Activated CD4-positive, alpha-beta T cell treated with anti-CD3 and anti-CD28 coated beads, Interleukin-2, amount 50 U/mL, for 4 hours (primary cell): ENCODE results near the gene MSMO1.

Source experiments
- DNase-seq, 2 experiments: peaks; one replicate each; pipeline ENCODE4 v3.0.0-alpha.2; 2020

Gene MSMO1

DNA sequence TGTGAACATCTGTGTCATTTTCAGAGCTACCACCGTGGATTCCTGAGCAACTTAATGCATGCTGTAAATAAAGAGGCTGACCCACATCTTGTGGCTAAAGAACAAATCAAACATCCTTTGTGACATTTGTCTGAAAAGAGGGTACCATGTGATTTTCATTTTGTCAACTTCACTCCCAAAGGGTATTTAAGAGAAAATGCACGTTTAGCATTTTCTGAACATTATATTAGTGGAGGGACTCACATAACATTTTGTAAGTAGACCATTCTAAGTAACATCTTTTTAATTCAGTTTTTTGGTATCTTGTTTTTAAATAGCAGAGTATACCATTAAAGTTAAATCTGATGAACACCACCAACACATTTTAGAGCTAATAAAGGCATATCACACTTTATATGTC lies 34.3 kb downstream of the MSMO1 start:
- no peak for DNase-seq

DNA sequence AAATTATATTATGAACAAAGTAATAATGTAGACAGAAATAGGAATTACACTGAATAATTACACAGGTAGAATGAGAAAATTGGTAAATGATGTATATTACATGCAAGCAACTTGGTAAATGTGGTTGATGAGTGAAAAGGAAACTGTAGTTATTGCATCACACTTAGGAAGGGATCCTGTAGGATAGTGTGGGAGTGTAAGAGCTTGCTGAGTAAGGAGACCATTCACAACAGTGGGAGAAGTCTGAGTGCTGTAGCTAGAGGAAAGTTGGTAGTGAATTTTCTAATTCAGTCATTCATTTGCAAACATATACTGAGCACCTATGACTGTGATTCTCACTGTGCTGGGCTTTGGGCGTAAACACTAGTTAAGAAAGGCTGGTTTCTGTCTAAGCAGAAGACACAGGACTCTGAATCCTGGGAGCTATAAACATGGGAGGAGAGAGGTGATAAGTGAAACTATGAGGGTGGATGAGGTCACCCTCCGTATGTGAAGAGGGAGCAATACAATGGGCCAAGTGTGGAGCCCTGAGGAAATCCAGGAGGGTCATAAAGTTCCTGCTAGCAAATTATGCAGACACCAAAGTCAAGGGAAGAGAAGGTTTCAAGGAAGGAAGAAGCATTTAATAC lies 37.1 kb downstream of the MSMO1 start:
- no peak for DNase-seq

DNA sequence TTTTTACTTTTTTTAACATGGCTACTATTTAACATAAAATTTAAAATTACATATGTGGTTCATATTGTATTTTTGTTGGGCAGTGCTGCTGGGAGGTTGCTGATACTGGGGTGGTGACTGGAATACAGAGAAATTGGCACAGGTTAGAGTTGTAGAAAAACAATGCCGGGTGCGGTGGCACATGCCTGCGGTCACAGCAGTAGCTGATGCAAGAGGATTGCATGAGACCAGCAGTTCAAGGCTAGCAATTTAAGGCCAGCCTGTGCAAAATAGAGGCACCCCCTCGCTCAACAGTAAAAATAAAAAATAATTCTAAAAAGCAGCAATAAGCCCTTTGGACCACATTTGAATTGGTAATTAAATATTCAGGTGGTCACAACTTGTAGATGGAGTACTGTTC lies 39.6 kb downstream of the MSMO1 start:
- no peak for DNase-seq

DNA sequence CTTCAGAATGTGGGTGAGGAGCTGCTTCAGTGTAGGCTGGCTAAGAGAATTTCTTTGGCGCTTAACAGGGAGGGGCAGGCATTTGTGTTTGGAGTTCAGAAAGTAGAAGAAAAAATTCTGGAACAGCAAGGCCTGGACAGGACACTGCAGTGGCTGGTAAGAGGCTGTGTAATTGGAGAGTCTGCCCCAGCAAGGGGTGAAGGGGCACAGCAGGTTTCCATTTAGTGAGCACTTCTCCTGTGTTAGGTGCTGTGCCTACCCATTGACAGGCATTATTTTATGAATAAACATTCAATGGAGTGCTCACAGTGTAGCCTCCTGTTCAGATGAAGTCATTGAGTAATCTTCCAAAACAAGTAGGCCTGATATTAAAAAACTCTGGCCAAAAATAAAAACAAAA lies 40.6 kb downstream of the MSMO1 start:
- DNase-seq = no peak

DNA sequence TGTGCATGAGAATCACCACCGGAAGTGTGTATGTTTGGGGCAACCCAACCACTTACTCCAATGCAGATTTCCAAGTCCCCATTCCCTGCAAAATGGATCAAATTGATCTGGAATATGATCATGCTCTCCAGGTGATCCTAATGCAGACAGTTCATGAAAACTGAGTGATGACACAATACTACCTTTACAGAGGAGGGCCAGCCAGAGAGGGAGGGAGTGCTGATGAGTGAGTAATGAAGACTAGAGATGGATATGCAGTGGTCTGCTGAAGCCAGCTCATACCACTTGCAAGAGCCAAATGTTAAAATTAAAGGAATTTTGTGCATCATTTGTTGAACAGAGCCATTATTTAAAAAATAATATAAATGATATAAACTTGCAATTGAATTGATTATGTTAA lies 41.1 kb downstream of the MSMO1 start:
- no peak for DNase-seq

DNA sequence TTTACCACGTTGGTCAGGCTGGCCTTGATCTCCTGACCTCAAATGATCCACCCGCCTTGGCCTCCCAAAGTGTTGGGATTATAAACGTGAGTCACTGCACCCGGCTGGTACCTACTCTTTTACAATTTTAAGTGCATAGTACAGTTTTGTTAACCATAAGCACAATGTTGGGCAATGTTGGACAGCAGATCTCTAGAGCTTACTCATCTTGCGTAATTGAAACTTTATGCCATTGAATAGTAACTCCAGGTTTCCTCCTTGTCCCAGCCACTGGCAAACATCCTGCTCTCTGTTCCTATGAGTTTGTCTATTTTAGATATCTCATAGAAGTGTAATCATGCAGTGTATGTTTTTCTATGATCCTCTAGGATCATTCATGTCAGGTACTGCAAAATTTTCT lies 42.1 kb downstream of the MSMO1 start:
- no peak for DNase-seq

DNA sequence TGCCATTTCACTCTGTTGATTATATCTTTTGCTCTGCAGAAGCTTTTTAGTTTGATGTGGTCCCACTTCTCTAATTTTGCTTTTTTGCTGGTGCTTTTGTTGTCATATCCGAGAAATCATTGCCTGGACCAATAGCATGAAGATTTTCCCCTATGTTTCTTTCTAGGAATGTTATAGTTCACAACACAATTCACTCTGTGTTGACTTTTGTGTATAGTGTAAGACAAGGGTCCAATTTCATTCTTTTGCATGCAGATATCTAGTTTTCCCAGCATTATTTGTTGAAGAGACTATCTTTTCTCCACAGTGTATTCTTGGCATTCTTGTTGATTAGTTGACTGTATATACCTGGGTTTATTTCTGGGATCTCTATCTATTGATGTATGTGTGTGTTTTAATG lies 43.1 kb downstream of the MSMO1 start:
- DNase-seq = no peak

DNA sequence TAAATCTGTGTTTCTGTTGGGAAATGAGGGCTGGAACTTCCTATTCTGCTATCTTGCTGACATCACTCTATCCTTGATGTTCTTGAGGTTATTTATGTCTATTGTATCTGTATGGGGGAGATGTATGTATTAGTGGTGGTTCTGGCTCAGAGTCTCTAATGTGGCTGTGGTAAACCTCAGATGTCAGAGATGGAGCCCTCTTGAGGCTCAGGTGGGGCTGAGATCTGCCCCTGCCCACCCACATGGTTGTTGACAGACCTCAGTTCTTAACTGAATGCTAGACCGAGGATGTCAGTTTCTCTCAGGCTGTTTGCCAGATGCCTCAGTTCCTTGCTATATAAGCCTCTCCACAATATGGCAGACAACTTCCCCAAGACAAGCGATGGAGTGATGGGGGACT lies 48.0 kb downstream of the MSMO1 start:
- no peak for DNase-seq

DNA sequence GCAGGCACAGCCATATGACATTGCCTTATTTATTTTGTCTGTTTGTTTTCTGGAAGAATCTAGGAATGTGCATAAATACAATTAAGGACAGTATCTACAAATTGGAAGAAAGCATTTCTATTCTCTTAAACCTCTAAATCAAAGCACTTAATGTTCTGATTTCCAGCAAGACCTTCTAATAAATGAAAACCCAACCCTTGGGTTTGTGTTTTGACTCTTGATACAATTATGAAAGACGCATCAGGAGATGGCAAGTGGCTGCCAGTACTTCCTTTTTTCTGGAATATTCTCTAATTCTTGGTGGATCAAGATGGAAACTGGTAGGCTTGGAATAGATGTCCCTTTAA lies 50.9 kb downstream of the MSMO1 start:
- no peak for DNase-seq

DNA sequence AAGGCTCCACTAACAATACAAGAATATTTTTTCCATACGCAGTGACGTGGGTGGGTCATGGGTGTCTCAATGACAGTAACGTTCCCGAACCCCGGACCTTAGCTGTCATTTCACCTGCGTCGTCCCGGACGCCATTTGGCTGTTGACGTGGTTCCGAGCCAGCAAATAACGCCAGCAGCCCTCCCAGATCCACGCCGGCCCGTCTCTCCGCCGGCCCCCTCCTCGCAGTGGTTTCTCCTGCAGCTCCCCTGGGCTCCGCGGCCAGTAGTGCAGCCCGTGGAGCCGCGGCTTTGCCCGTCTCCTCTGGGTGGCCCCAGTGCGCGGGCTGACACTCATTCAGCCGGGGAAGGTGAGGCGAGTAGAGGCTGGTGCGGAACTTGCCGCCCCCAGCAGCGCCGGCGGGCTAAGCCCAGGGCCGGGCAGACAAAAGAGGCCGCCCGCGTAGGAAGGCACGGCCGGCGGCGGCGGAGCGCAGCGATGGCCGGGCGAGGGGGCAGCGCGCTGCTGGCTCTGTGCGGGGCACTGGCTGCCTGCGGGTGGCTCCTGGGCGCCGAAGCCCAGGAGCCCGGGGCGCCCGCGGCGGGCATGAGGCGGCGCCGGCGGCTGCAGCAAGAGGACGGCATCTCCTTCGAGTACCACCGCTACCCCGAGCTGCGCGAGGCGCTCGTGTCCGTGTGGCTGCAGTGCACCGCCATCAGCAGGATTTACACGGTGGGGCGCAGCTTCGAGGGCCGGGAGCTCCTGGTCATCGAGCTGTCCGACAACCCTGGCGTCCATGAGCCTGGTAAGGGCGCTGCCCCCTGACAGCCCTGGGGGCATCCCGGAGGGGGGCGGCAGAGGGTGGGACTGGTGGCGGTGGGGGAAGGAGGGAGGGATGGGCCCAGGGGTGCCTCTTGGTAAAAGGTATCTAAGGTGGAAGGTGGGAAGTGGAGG lies 51.5 kb downstream of the MSMO1 start, which contains the start of gene CPE:
TSS of gene CPE (plus strand) at position 264 of the 933 bp plus-strand sequence. CDS start at position 478, 214 bp downstream.
- peak; percentile 20 to 36 for DNase-seq

DNA sequence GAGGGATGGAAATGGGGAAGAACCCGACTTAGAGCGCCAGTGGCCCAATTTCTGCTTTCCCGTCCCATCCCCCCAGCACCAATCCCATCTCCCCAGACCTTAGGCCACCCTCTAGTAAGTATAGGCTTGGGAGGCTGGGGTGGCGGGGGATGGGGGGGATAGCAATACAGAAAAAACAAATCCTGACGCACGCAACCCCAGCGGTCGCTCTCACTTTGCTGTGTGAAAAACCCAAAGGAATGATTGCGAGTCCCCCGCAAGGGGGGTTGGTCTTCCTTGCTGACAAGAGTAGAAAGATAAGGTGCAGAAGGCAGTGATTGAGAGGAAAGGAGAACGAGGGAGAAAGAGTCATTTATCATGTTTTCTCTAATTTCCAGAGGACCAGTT lies 52.2 kb downstream of the MSMO1 start:
- no peak for DNase-seq

DNA sequence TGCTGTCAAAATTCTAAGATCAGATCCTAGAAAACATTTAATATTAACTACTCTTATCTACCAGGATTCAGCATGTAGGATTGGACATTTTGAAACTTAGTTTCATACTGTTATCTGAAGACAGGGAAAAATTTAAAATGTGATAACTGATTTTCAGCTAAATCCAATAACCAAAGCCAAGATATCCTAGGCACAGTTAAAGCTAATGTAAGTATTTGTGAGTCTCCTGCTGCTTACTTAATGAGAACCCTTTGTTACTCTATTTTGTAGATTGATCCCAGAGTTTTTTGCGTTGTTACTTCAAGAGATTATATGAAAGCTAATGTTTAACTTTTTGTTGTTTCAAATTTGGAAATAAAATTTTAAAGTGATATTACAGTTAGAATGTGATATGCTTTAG lies 53.3 kb downstream of the MSMO1 start:
- DNase-seq = no peak

DNA sequence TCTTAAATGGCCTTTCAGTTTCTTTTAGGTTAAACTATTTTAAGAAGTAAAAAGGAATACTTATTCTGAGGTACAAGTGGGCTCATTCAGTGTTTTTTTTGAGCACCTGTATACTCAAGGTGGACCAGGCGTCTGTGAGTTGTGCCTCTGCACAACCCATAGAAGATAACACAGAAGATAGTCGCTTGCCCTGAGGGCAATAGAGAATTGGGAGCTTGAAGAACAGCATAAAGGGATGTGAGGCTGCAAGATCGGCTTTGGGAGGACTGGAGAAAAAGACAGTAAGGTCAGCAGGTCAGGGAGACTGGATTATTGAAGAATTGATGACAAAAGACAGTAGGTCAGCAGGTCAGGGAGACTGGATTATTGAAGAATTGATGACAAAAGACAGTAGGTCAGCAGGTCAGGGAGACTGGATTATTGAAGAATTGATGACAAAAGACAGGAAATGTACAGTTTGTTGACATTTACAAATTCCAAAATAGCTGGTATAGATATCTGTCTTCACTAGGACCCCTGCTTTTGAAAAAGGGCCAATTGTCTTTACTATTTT lies 54.4 kb downstream of the MSMO1 start:
- no peak for DNase-seq

DNA sequence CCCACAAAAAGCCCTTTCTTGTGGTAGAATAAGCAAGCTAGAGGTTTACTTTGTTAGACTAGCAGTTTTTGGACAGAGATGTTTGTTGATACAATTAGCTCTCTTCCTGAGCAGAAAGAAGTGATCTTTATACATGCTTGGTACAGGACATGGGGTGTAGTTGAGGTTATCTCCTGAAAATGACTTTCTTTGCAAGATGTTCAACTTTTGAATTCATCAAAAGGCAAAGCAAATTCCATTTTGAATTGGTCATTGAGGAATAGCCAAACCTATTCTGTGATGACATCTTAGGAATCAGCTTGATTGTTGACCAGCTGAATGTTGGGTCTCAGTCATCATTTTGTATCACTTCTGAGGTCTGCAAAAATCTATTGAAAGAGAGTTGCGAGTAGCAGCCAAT lies 55.2 kb downstream of the MSMO1 start:
- DNase-seq = no peak

DNA sequence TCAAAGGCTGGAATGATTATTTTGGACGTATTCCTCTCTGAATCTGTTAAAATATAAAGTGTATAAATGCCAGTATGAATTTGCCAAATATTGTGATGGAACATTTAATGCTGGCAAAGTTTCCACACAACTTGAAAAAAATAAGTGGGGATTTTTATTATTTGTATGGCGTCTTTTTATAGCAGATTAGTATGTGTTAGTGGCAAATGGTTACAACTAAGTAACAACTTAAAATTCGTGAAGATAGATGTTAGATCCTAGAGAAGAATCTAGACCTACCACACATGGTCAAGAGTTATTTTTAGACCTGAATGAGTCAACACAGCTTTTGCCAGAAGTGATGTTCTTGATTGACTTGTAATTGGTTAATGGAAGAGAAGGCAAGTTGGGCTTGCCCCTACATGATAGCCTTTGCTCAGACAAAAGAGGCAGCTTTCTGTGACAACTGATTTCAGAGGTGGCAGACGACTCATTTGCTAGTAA lies 56.2 kb downstream of the MSMO1 start:
- no peak for DNase-seq

DNA sequence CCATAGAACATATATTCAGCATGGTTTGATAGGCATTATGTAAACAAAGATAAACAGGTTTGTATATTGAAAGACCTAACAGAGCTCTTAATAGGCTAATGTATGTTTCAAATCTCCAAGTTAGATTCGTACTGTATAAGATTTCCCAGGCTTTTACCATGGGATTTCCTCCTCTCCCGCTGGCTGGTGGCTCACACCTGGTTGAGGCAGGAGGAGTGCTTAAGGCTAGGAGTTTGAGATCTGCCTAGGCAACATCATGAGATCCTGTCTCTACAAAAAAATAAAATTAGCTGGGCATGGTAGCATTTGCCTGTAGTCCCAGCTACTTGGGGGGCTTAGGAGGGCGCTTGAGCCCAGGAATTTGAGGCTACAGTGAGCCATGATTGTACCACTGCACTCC lies 56.7 kb downstream of the MSMO1 start:
- DNase-seq = no peak

DNA sequence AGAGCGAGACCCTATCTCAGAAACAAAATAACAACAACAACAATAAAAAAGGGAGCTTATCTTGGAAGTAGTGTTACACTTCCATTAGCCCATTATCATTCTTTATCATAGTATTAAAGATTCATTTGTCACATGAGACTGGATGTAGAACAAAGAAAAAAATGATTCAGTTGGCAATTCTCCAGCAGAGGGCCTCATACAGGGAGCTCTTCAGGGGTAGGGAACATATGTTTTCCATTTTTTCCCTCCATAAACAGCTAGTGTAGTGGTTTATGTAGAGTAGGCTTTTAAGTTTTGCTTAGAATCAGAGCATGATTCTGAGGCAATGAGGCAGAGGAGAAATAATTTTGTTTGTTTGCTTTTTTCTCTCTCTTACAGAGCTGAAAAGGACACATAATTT lies 57.1 kb downstream of the MSMO1 start:
- DNase-seq = no peak

DNA sequence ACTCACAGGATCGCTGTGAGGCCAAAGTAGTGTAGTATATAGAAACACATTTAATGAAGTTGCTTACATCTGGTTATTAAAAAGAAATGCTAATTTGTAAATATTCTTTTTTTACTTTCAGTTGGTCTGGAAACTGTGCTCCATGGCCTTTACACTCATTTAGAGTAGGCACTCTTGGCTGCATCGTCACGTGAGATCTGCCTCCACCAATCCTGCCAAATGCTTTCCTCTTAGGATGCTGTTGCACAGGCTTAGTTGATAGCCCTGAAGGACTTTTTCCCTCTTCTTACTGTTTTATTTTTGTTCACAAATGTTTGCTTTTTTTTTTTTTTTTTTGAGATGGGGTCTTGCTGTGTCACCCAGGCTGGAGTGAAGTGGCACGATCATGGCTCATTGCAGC lies 57.7 kb downstream of the MSMO1 start:
- DNase-seq = no peak

DNA sequence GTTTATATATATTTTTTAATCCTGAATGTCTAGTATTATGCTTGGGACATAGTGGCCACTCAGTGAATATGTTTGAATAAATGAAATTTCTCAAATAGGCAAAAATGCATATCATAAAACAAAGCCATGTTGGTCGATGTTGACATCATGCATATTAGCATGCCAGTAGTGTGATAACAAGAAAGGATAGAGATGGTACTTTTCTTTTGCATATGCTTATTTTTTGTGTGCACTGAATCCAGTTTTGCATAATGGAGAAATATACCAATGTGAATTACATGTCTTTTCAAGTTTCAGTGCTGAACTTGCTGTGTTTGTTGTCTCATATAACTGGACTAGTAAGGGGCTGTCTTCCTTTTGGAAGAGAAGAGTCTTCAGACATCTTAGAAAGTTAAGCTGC lies 58.9 kb downstream of the MSMO1 start:
- DNase-seq = no peak

DNA sequence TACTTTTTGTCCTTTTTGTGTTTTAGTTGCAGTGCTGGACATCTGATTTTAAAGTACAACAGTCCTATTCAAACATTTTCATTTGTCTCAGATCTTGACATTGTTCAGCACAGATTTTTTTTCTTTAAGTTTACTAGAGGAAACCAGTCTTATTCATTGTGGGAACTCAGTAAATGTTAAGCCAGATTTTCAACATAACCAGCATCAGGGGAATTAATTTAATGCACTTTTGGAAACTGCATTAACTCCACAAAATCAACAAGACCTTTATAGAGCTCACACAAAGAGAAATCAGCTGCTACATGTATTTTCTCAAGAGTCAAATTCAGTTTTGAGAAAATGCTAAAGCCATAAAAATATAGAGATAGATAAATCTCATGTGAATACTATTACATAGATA lies 61.3 kb downstream of the MSMO1 start:
- DNase-seq = no peak
